ENCODE data around the gene RHOJ. TPM values are rescaled to one million over a fixed set of nuclear protein-coding genes. Genes with fewer than 3 reads are reported as not detected.
"Not testable (repeated sequence)": the region's sequence is repeated elsewhere in the genome, so short reads cannot be mapped to it uniquely, and the experiment has no call there.

Gene RHOJ
- total RNA-seq, 1 experiment from 2014 or later: 30.2 TPM

DNA sequence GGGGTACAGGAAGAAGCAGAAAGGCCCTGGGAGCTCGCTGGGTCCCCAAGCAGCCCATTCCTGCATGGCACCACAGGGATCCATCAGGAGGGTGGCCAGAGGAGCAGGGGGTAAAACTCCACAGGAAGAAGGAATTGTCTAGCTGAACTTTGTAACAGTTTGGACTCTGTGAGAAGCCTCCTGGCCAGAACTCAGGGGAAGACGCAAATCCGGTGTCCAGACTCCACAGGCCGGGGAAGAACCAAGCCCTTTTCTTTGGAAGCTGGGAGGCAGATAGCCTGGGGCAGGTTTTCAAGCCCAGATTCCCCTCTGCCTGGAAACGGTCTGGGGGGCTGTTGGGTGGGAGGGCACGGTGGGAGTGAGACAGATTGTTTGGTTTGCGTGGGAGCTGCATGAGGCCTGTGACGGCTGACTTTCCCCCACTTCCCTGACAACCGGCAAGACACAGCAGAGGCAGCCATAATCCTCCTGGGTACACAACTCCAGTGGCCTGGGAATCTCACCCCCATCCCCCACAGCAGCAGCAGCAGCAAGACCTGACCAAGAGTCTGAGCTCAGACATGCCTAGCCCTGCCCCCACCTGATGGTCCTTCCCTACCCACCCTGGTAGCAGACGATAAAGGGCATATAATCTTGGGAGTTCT lies 97.8 kb downstream of the RHOJ start:
- no peak for TF ChIP-seq CTCF (conservative IDR thresholded peaks at IDR 0.05; ENCODE audit: low read depth, low read length)
- no peak for TF ChIP-seq EZH2 (IDR thresholded peaks at IDR 0.05; ENCODE audit: borderline replicate concordance, low read depth, low read length, poor library complexity, severe bottlenecking)
- no peaks in the 10 kb centered on the region for H3K36me3 ChIP-seq (ENCODE audit: insufficient read depth, low read length, poor library complexity, severe bottlenecking)
- ChIA-PET POLR2A (ENCODE audit: low non-redundant PET) (no interaction called here), CTCF (no interaction called here)
- H3K4me1 ChIP-seq (ENCODE audit: insufficient read depth, low read length, poor library complexity, severe bottlenecking): no peaks in the 10 kb centered on the region
- H3K27me3 ChIP-seq (replicated peaks; ENCODE audit: insufficient read depth, low read depth, low read length, poor library complexity): no peaks in the 10 kb centered on the region
- no peak for DNase-seq (ENCODE audit: low spot score)
- no peaks in the 10 kb centered on the region for H3K9me3 ChIP-seq (ENCODE audit: low read depth, low read length, poor library complexity, severe bottlenecking)
- intact Hi-C loops (cut with micrococcal nuclease; ENCODE audit: unreplicated experiment): no loop called here
- no peak overlapping the region for H3K27ac ChIP-seq (ENCODE audit: low read depth, low read length, poor library complexity, severe bottlenecking)
- no peak overlapping the region for H3K4me3 ChIP-seq (ENCODE audit: low read depth, low read length, poor library complexity, severe bottlenecking)
- BruUV-seq (replicated peaks): no TSS peak

DNA sequence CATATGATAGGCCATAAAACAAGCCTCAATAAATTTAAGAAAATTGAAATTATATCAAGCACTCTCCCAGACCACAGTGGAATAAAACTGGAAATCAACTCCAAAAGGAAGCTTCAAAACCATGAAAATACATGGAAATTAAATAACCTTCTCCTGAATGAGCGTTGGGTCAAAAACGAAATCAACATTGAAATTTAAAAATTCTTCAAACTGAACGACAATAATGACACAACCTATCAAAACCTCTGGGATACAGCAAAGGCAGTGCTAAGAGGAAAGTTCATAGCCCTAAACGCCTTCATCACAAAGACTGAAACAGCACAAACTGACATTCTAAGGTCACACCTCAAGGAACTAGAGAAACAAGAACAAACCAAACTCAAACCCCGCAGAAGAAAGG lies 100.2 kb downstream of the RHOJ start:
- H3K9me3 ChIP-seq (ENCODE audit: low read depth, low read length, poor library complexity, severe bottlenecking); H3K4me1 ChIP-seq (ENCODE audit: insufficient read depth, low read length, poor library complexity, severe bottlenecking); H3K27ac ChIP-seq (ENCODE audit: low read depth, low read length, poor library complexity, severe bottlenecking); H3K36me3 ChIP-seq (ENCODE audit: insufficient read depth, low read length, poor library complexity, severe bottlenecking); DNase-seq (ENCODE audit: low spot score); BruUV-seq (replicated peaks); intact Hi-C loops (cut with micrococcal nuclease; ENCODE audit: unreplicated experiment); POLR2A ChIA-PET (ENCODE audit: low non-redundant PET); H3K4me3 ChIP-seq (ENCODE audit: low read depth, low read length, poor library complexity, severe bottlenecking); H3K27me3 ChIP-seq (replicated peaks; ENCODE audit: insufficient read depth, low read depth, low read length, poor library complexity); CTCF ChIA-PET: not testable (repeated sequence)

GRCh38 chr14:63308723-63309317 lies 104.6 kb downstream of the RHOJ start:
- intact Hi-C loops (cut with micrococcal nuclease; ENCODE audit: unreplicated experiment): no loop called here
- DNase-seq (ENCODE audit: low spot score): peak; percentile 23
- no peaks in the 10 kb centered on the region for H3K27me3 ChIP-seq (replicated peaks; ENCODE audit: insufficient read depth, low read depth, low read length, poor library complexity)
- ChIA-PET POLR2A (ENCODE audit: low non-redundant PET) (no interaction called here), CTCF (interaction anchor here (0.5 to 1.3 kb wide), 3 partner anchors 20 to 450 kb away, joined by 3 to 5 read pairs (median 4); no protein-coding TSS in a partner anchor)
- no peak overlapping the region for H3K4me3 ChIP-seq (ENCODE audit: low read depth, low read length, poor library complexity, severe bottlenecking)
- H3K27ac ChIP-seq (ENCODE audit: low read depth, low read length, poor library complexity, severe bottlenecking): no peak overlapping the region
- H3K36me3 ChIP-seq (ENCODE audit: insufficient read depth, low read length, poor library complexity, severe bottlenecking): no peaks in the 10 kb centered on the region
- no TSS peak for BruUV-seq (replicated peaks)
- no peaks in the 10 kb centered on the region for H3K9me3 ChIP-seq (ENCODE audit: low read depth, low read length, poor library complexity, severe bottlenecking)
- TF ChIP-seq CTCF (conservative IDR thresholded peaks at IDR 0.05; ENCODE audit: low read depth, low read length) (peak; percentile 70), EZH2 (IDR thresholded peaks at IDR 0.05; ENCODE audit: borderline replicate concordance, low read depth, low read length, poor library complexity, severe bottlenecking) (no peak)
- no peaks in the 10 kb centered on the region for H3K4me1 ChIP-seq (ENCODE audit: insufficient read depth, low read length, poor library complexity, severe bottlenecking)

- ChIA-PET CTCF (no interaction called here), POLR2A (ENCODE audit: low non-redundant PET) (no interaction called here)
- Histone ChIP-seq H3K9me3 (ENCODE audit: low read depth, low read length, poor library complexity, severe bottlenecking) (no peaks in the 10 kb centered on the region), H3K36me3 (ENCODE audit: insufficient read depth, low read length, poor library complexity, severe bottlenecking) (no peaks in the 10 kb centered on the region), H3K27ac (ENCODE audit: low read depth, low read length, poor library complexity, severe bottlenecking) (no peak within 1 kb of the TSS), H3K4me3 (ENCODE audit: low read depth, low read length, poor library complexity, severe bottlenecking) (no peak within 1 kb of the TSS), H3K27me3 (replicated peaks; ENCODE audit: insufficient read depth, low read depth, low read length, poor library complexity) (no peaks in the 10 kb centered on the region), H3K4me1 (ENCODE audit: insufficient read depth, low read length, poor library complexity, severe bottlenecking) (no peaks in the 10 kb centered on the region)
- TF ChIP-seq CTCF (conservative IDR thresholded peaks at IDR 0.05; ENCODE audit: low read depth, low read length) (no peak), EZH2 (IDR thresholded peaks at IDR 0.05; ENCODE audit: borderline replicate concordance, low read depth, low read length, poor library complexity, severe bottlenecking) (no peak)
- intact Hi-C loops (cut with micrococcal nuclease; ENCODE audit: unreplicated experiment): no loop called here
- DNase-seq (ENCODE audit: low spot score): no peak
- BruUV-seq (replicated peaks): no TSS peak
Observed at GRCh38 chr14:63318835-63319234, 114.6 kb downstream of the RHOJ start, which contains the start of gene GPHB5. TSS of gene GPHB5 (minus strand) at chr14:63318935. CDS start at chr14:63317849, 1,086 bp downstream.
